NCI-H345 treated with DMSO at 0.1 percent for 48 hours (cell line): Measurements from ENCODE around the gene COLGALT1.
"Not testable (repeated sequence)": the region's sequence is repeated elsewhere in the genome, so short reads cannot be mapped to it uniquely, and the experiment has no call there.

Experiments
- DNase-seq: peaks from one replicate; lab custom pipeline; 2025; ENCODE audit not compliant: unreplicated experiment; lab: John Stamatoyannopoulos, UW

COLGALT1 gene

GRCh38 chr19:17560205-17560595, 4.8 kb downstream of the COLGALT1 start:
- no peak for DNase-seq

- no peak for DNase-seq
Measured at GRCh38 chr19:17562097-17562496, 6.6 kb downstream of the COLGALT1 start.

GRCh38 chr19:17562561-17562960, 7.1 kb downstream of the COLGALT1 start:
- no peak for DNase-seq

- DNase-seq: no peak
Measured at GRCh38 chr19:17564781-17565180, 9.3 kb downstream of the COLGALT1 start.

DNA sequence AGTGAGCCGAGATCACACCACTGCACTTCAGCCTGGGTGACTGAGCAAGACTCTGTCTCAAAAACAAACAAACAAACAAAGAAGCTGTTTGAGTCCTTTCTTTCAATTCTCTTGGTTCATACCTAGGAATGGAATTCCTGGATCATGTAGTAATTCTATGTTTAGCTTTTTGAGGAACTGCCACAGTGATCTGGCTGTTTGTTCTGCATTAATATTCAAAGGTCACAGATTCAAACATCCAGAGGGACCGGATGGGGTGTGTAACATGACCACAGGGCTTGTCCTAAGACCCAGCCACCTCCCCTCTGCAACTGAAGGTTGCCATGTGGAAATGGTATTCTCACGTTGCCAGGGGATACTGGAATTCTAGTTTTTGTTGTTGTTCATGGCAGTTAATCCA, 10.2 kb downstream of the COLGALT1 start:
- DNase-seq: no peak

- no peak for DNase-seq
Measured at GRCh38 chr19:17567940-17568339, 12.5 kb downstream of the COLGALT1 start.

GRCh38 chr19:17570291-17570690, 14.8 kb downstream of the COLGALT1 start:
- not testable (repeated sequence) for DNase-seq

DNA sequence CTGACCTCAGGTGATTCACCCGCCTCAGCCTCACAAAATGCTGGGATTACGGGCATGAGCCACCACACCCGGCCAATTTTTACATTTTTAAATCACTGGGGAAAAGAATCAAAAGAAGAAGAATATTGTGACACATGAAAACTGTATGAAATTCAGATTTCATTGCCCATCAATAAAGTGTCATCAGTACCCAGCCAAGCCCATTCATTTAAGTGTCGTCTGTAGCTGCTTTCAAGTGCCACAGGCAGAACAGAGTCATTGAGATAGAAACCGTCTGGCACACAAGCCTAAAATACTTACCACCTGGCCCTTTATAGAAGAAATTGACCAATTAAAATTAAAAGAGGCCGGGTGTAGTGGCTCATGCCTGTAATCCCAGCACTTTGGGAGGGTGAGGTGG, 15.3 kb downstream of the COLGALT1 start:
- DNase-seq: no peak

- DNase-seq: no peak
Measured at GRCh38 chr19:17572638-17573037, 17.2 kb downstream of the COLGALT1 start.

GRCh38 chr19:17575871-17576757, 20.7 kb downstream of the COLGALT1 start:
- no peak for DNase-seq

DNA sequence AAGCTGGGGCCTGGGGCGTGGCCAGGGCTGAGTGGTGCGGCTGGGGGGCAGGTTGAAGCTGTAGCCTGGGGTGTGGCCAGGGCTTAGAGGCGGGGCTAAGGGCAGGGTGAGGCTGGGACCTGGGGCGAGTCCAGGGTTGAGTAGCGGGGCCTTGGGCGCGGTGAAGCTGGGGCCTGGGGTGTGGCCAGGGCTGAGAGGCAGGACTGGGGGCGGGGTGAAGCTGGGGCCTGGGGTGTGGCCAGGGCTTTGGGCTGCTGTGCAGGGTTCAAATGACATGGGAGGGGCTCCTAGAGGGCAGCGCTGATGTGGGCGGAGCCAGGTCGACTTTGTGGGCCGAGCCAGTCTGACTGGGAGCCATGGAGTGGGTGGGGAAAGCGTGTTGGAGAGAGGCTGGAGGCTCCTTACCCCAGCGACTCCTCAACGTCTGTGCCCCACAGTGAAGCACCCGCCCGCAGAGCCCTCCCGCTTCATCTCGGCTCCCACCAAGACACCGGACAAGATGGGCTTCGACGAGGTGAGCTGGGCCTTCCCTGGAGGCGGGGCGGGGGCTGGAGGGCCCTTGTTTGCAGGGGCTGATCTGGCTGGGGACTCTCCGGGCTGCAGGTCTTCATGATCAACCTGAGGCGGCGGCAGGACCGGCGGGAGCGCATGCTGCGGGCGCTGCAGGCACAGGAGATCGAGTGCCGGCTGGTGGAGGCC, 21.5 kb downstream of the COLGALT1 start:
- no peak for DNase-seq

DNA sequence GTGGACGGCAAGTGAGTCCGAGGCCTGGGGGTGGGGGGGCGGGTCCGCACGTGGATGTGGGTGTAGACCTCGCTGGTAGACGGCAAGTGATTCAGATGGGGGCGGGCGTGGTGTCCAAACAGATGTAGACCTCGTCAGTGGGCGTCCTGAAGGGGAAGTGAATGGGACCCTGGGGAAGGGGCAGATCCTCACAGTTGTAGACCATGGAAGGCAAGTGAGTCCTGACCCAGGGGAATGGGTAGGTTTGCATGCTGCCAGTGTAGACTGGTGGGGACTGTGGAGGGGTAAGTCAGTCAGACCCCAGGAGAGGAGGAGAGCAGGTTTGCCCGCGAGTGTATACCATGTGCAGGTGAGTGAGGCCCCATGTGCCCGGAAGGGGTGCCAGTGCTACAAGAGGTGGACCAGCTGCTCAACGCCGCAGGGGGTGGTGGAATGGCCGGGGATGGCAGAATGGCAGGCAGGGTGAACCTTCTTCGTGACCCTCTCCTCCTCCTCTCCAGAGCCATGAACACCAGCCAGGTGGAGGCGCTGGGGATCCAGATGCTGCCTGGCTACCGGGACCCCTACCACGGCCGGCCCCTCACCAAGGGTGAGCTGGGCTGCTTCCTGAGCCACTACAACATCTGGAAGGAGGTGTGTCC, 22.1 kb downstream of the COLGALT1 start:
- no peak for DNase-seq

DNA sequence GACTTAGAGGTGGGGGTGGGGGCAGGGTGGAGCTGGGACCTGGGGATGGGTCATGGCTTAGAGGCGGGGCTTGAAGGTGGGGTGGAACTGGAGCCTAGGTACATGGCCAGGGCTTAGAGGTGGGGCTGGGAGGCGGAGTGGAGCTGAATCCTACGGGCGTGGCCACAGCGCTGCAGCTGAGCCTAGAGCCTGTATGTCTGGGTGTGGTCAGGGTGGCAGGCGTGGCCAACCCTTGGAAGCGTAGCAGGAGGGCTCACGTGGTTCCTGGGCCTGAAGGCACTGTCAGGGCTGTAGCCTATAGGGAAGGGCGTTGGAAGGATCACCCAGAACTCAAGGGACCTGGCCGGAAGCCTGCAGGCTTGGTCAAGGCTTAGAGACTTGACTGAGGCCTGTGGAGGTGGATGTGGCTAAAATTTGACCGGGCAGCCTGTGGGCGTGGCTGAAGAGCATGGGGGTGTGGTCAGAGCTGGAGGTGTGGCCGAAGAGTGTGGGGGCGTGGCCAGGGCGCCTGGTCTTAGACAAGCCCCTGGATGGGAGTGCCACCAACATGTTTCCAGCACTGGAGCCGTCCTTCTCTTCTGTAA, 24.3 kb downstream of the COLGALT1 start:
- no peak for DNase-seq

GRCh38 chr19:17580470-17581144, 25.2 kb downstream of the COLGALT1 start:
- DNase-seq: no peak

DNA sequence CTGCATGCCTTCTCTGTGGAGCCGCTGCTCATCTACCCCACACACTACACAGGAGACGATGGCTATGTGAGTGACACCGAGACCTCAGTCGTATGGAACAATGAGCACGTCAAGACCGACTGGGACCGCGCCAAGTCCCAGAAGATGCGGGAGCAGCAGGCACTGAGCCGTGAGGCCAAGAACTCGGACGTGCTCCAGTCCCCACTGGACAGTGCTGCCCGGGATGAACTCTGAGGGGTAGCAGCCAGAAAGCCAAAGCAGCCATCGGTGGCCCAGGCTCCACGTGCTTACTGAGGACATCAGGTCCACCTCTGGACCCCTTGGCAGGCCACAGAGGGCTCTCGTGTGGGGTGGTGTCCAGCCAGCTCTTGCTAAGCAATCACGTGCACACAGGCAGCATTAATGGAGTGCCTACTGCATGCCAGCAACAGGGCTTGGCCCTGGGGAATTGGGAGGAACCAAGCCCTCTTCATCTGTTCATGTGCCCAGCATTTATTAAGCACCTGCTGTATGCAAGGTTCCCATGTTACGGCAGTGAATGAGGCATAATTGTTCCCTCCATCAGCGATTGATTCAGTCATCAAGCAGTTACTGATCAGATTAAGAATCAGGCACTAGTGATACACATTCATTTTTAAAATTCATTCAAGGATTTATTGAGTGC, 25.9 kb downstream of the COLGALT1 start:
- no peak for DNase-seq

GRCh38 chr19:17582613-17583012, 27.2 kb downstream of the COLGALT1 start:
- no peak for DNase-seq

DNA sequence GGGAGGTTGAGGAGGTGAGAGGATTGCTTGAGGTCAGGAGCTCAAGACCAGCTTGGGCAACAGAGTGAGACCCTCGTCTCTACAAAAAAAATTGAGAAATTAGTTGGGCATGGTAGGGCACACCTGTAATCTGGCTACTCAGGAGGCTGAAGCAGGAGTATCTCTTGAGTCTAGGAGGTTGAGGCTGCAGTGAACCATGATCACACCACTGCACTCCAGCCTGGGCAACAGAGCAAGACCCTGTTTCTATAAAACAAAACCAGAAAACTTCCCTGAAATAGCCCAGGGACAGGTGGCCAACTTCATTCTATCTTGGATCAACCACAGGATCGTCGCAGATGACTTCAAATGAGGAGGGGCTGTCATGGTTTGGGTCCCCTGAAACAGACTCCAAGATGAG, 28.7 kb downstream of the COLGALT1 start:
- DNase-seq: no peak

- DNase-seq: not testable (repeated sequence)
Measured at GRCh38 chr19:17585395-17585794, 29.9 kb downstream of the COLGALT1 start.

DNA sequence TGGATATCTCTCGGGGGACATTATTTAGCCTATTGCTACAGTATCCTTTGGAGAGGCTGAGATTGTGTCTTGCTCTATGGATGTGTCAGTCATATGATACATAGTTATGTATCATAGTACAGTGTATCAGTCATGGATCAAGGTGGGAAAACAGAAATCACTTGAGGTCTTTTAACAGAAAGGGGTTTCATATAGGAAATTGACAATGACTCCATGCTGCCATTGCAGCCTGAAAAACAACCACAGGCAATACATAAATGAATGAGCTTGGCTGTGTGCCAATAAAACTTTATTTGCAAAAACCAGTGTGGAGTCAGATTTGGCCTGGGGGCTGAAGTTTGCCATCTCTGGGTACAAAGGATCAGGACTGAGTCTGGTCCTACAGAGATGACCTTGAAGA, 35.4 kb downstream of the COLGALT1 start:
- no peak for DNase-seq

- DNase-seq: not testable (repeated sequence)
Measured at GRCh38 chr19:17594296-17594695, 38.8 kb downstream of the COLGALT1 start.
